SU-DHL-6 (cell line): ENCODE data around the gene DMGDH.

ENCODE experiments used
- H2AFZ ChIP-seq: fragments of 200-600 bp; sonication (generic); 2 replicates; pipeline ENCODE4 v1.6.1; 2014; ENCODE audit warnings: low read depth, mild to moderate bottlenecking, moderate library complexity, mixed read lengths, antibody characterized with exemption, low read length; ENCODE audit not compliant: severe bottlenecking
- H3F3A ChIP-seq: fragments of 200-600 bp; shearing (Covaris generic); 2 replicates; pipeline ENCODE4 v1.6.0; 2016; ENCODE audit warnings: antibody characterized with exemption, mild to moderate bottlenecking; ENCODE audit not compliant: insufficient read depth
- H3K27ac ChIP-seq: fragments of 200-600 bp; sonication (generic); 2 replicates; pipeline ENCODE4 v1.5.1; 2016; ENCODE audit warnings: low read depth, mild to moderate bottlenecking, low read length, moderate library complexity, mixed read lengths
- H3K27me3 ChIP-seq: fragments of 200-600 bp; sonication (generic), shearing (Covaris generic); 2 replicates; pipeline ENCODE4 v1.6.0; 2014; ENCODE audit warnings: mild to moderate bottlenecking, low read length
- H3K36me3 ChIP-seq: fragments of 200-600 bp; sonication (generic); 2 replicates; pipeline ENCODE4 v1.6.1; 2014; ENCODE audit warnings: mild to moderate bottlenecking, low read length, mixed read lengths
- H3K4me2 ChIP-seq: fragments of 300-600, 200-600 bp; shearing (Covaris generic), sonication (generic); 2 replicates; pipeline ENCODE4 v1.6.0; 2014; ENCODE audit warnings: low read length, low read depth, mild to moderate bottlenecking; ENCODE audit not compliant: poor library complexity, severe bottlenecking
- H3K4me3 ChIP-seq: fragments of 200-600 bp; sonication (generic); 2 replicates; pipeline ENCODE4 v1.5.1; 2014; ENCODE audit warnings: antibody characterized with exemption, low read length, mild to moderate bottlenecking, mixed read lengths; ENCODE audit not compliant: insufficient read depth, poor library complexity, severe bottlenecking
- H3K79me2 ChIP-seq: fragments of 200-600 bp; sonication (generic); 2 replicates; pipeline ENCODE4 v1.6.1; 2014; ENCODE audit warnings: mild to moderate bottlenecking, low read length, moderate library complexity; ENCODE audit not compliant: insufficient read depth
- H3K9ac ChIP-seq: fragments of 200-600 bp; sonication (generic); 2 replicates; pipeline ENCODE4 v1.7.0; 2014; ENCODE audit warnings: mild to moderate bottlenecking, low read length
- H3K9me2 ChIP-seq: fragments of 200-600 bp; sonication (generic); replicated peaks from 2 replicates; pipeline ENCODE4 v1.6.1; 2014; ENCODE audit warnings: low read length; ENCODE audit not compliant: insufficient read depth
- H3K9me3 ChIP-seq: fragments of 200-600 bp; sonication (generic); 2 replicates; pipeline ENCODE4 v1.6.1; 2014; ENCODE audit warnings: low read length, mixed read lengths; ENCODE audit not compliant: insufficient read depth
- H4K20me1 ChIP-seq: fragments of 200-600 bp; sonication (generic); 2 replicates; pipeline ENCODE4 v1.6.1; 2014; ENCODE audit warnings: low read depth, mild to moderate bottlenecking, antibody characterized with exemption, low read length, moderate library complexity, mixed read lengths
- CTCF ChIP-seq: fragments of 200-600 bp; sonication (generic); IDR thresholded peaks from one replicate; pipeline ENCODE4 v1.5.1; 2017; ENCODE audit warnings: antibody characterized with exemption, mild to moderate bottlenecking, low read length, moderate library complexity; ENCODE audit not compliant: insufficient read depth, poor library complexity, severe bottlenecking
- EZH2phosphoT487 ChIP-seq: fragments of 200-600 bp; sonication (generic), shearing (Covaris generic); conservative IDR thresholded peaks from 2 replicates; pipeline ENCODE4 v1.6.1; 2018; ENCODE audit warnings: mild to moderate bottlenecking, antibody characterized with exemption, low read length, moderate library complexity, mixed read lengths

Gene DMGDH

DNA sequence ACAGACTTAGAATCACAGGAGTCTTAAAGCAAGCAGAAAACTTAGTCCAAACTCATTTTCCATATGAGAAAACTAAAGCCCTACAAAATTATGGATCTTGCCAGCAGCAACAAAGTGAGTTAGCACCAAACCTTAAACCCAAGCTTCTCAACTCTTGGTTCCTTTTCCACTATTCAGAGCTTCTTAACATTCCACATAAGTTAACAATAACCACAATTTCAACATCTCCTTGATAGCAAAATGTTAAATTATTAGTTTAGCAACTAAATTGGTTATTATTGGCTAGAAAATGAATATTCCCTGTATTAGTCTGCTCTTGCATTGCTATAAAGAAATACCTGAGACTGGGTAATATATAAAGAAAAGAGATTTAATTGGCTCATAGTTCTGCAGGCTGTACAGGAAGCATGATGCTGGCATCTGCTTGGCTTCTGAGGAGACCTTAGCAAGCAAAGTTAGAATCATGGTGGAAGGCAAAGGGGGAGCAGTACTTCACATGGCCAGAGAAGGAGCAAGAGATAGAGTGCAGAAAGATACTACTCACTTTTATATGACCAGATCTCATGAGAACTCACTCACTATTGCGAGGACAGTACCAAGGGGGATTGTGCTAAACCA, 58.1 kb downstream of the DMGDH start:
- no peaks in the 10 kb centered on the region for H3K27me3 ChIP-seq
- H4K20me1 ChIP-seq, result no peaks in the 10 kb centered on the region
- no peaks in the 10 kb centered on the region for H3K79me2 ChIP-seq
- H3K4me3 ChIP-seq, result no peak overlapping the region
- H2AFZ ChIP-seq, result no peak overlapping the region
- no peak overlapping the region for H3K9ac ChIP-seq
- TF ChIP-seq EZH2phosphoT487 (no peak), CTCF (no peak)
- no peak overlapping the region for H3K27ac ChIP-seq
- no peak overlapping the region for H3K4me2 ChIP-seq
- no peaks in the 10 kb centered on the region for H3F3A ChIP-seq
- no peaks in the 10 kb centered on the region for H3K9me3 ChIP-seq
- H3K9me2 ChIP-seq, result no peaks in the 10 kb centered on the region
- H3K36me3 ChIP-seq, result no peaks in the 10 kb centered on the region

- H3K4me2 ChIP-seq, result no peak overlapping the region
- H3F3A ChIP-seq, result no peaks in the 10 kb centered on the region
- no peak overlapping the region for H2AFZ ChIP-seq
- no peaks in the 10 kb centered on the region for H3K9me2 ChIP-seq
- H3K27me3 ChIP-seq, result no peaks in the 10 kb centered on the region
- H4K20me1 ChIP-seq, result no peaks in the 10 kb centered on the region
- H3K9ac ChIP-seq, result no peak overlapping the region
- no peaks in the 10 kb centered on the region for H3K9me3 ChIP-seq
- no peak for TF ChIP-seq EZH2phosphoT487
- no peak for TF ChIP-seq CTCF
- no peaks in the 10 kb centered on the region for H3K79me2 ChIP-seq
- no peak overlapping the region for H3K4me3 ChIP-seq
- H3K36me3 ChIP-seq, result no peaks in the 10 kb centered on the region
- H3K27ac ChIP-seq, result no peak overlapping the region
These were observed 61.1 kb downstream of the DMGDH start for GRCh38 chr5:79008362-79008761.

- TF ChIP-seq EZH2phosphoT487 (no peak), CTCF (no peak)
- Histone ChIP-seq H3K9ac (no peak overlapping the region), H3K27me3 (no peaks in the 10 kb centered on the region), H3K9me2 (no peaks in the 10 kb centered on the region), H4K20me1 (no peaks in the 10 kb centered on the region), H2AFZ (no peak overlapping the region), H3K9me3 (no peaks in the 10 kb centered on the region), H3K4me3 (no peak overlapping the region), H3K79me2 (no peaks in the 10 kb centered on the region), H3K4me2 (no peak overlapping the region), H3K27ac (no peak overlapping the region), H3K36me3 (no peaks in the 10 kb centered on the region), H3F3A (no peaks in the 10 kb centered on the region)
These were observed 61.6 kb downstream of the DMGDH start for GRCh38 chr5:79007872-79008271.
